GM18498 (cell line): ENCODE results near the gene FAF1.
"Not testable (repeated sequence)": the region's sequence is repeated elsewhere in the genome, so short reads cannot be mapped to it uniquely, and the experiment has no call there.

ENCODE experiments used
- ATAC-seq: cut with Tn5 transposase; IDR thresholded peaks from one replicate; pipeline ENCODE4 v1.9.1; 2021; ENCODE audit warnings: mild to moderate bottlenecking, moderate library complexity; ENCODE audit not compliant: unreplicated experiment

The FAF1 gene

GRCh38 chr1:50783286-50783685 is 176.8 kb downstream of the FAF1 start:
- no peak for ATAC-seq

GRCh38 chr1:50780797-50781196 is 179.3 kb downstream of the FAF1 start:
- ATAC-seq = no peak

- ATAC-seq = no peak
Observed at GRCh38 chr1:50779801-50780200, 180.3 kb downstream of the FAF1 start.

GRCh38 chr1:50775740-50776139 is 184.3 kb downstream of the FAF1 start:
- ATAC-seq = no peak

GRCh38 chr1:50774759-50775351 is 185.2 kb downstream of the FAF1 start:
- no peak for ATAC-seq

- no peak for ATAC-seq
Observed at GRCh38 chr1:50766688-50767087, 193.4 kb downstream of the FAF1 start.

GRCh38 chr1:50756543-50756942 is 203.5 kb downstream of the FAF1 start:
- ATAC-seq = not testable (repeated sequence)

- ATAC-seq = not testable (repeated sequence)
Observed at GRCh38 chr1:50754764-50755163, 205.3 kb downstream of the FAF1 start.

GRCh38 chr1:50750021-50750619 is 209.9 kb downstream of the FAF1 start:
- ATAC-seq = no peak

GRCh38 chr1:50747394-50747793 is 212.7 kb downstream of the FAF1 start:
- no peak for ATAC-seq

GRCh38 chr1:50742523-50742922 is 217.5 kb downstream of the FAF1 start:
- ATAC-seq = no peak

GRCh38 chr1:50739125-50739524 is 220.9 kb downstream of the FAF1 start:
- no peak for ATAC-seq

- ATAC-seq = no peak
Observed at GRCh38 chr1:50735443-50735842, 224.6 kb downstream of the FAF1 start.

GRCh38 chr1:50727578-50727977 is 232.5 kb downstream of the FAF1 start:
- ATAC-seq = not testable (repeated sequence)

- ATAC-seq = peak; percentile 93
Observed at GRCh38 chr1:50724626-50725286, 235.3 kb downstream of the FAF1 start.

- ATAC-seq = no peak
Observed at GRCh38 chr1:50720457-50721053, 239.5 kb downstream of the FAF1 start.

GRCh38 chr1:50719126-50719525 is 240.9 kb downstream of the FAF1 start:
- no peak for ATAC-seq

GRCh38 chr1:50717327-50717726 is 242.7 kb downstream of the FAF1 start:
- no peak for ATAC-seq

GRCh38 chr1:50716455-50716854 is 243.6 kb downstream of the FAF1 start:
- not testable (repeated sequence) for ATAC-seq

GRCh38 chr1:50710099-50710498 is 250.0 kb downstream of the FAF1 start:
- no peak for ATAC-seq

GRCh38 chr1:50707824-50708223 is 252.2 kb downstream of the FAF1 start:
- no peak for ATAC-seq

- ATAC-seq = no peak
Observed at GRCh38 chr1:50705699-50706098, 254.4 kb downstream of the FAF1 start.
